H1 (cell line): ENCODE results near the gene STX12. TPM values are rescaled to one million over a fixed set of nuclear protein-coding genes. Genes with fewer than 3 reads are reported as not detected.

Experiments
- CEBPB ChIP-seq: IDR thresholded peaks from 2 replicates; pipeline ENCODE4 v1.6.1; 2012; ENCODE audit warnings: low read depth, low read length
- CTCF ChIP-seq, 3 experiments: IDR thresholded peaks; 1 replicate in 2 of 3; 2 replicates in 1 of 3; pipeline versions ENCODE4 v1.5.1 to v1.6.1; 2011; ENCODE audit warnings: low read length in 3 of 3, mild to moderate bottlenecking in 3 of 3, inconsistent platforms in 2 of 3, low read depth in 1 of 3, moderate library complexity in 1 of 3; ENCODE audit not compliant: insufficient read depth in 1 of 3; ENCODE audit errors: control extremely low read depth in 1 of 3
- E2F6 ChIP-seq: IDR thresholded peaks from 2 replicates; pipeline ENCODE4 v1.6.1; 2012; ENCODE audit warnings: inconsistent platforms
- EGR1 ChIP-seq: IDR thresholded peaks from 2 replicates; pipeline ENCODE4 v1.6.1; 2011; ENCODE audit warnings: low read depth, low read length, borderline replicate concordance
- EP300 ChIP-seq, 2 experiments: IDR thresholded peaks; 1 replicate in 1 of 2; 2 replicates in 1 of 2; pipeline ENCODE4 v1.6.1; 2011 to 2012; ENCODE audit warnings: low read depth in 2 of 2, low read length in 2 of 2, mild to moderate bottlenecking in 2 of 2, borderline replicate concordance in 1 of 2, inconsistent platforms in 1 of 2, moderate library complexity in 1 of 2
- HDAC6 ChIP-seq: IDR thresholded peaks from one replicate; pipeline ENCODE4 v1.7.1; 2012; ENCODE audit warnings: low read depth, mild to moderate bottlenecking, inconsistent platforms, low read length, moderate library complexity
- KDM4A ChIP-seq: IDR thresholded peaks from one replicate; pipeline ENCODE4 v1.7.1; 2012; ENCODE audit warnings: low read depth, mild to moderate bottlenecking, moderate library complexity, low read length, inconsistent platforms; ENCODE audit not compliant: severe bottlenecking
- SIRT6 ChIP-seq: IDR thresholded peaks from one replicate; pipeline ENCODE4 v1.7.1; 2012; ENCODE audit warnings: low read length, inconsistent platforms
- polyA plus RNA-seq, 7 experiments: library from polyadenylated mRNA; depleted of rRNA in 3 of 7; stranded (reverse) in 5 of 7; unstranded in 2 of 7; fragments of >200 nt in 5 of 7; fragments of 200-250 nt in 2 of 7; gene quantifications; 1 replicate in 5 of 7; 2 replicates in 1 of 7; 4 replicates in 1 of 7; pipeline versions ENCODE4 v1.2.1 to v1.2.3, GENCODE V29; 2011 to 2013; ENCODE audit warnings: missing spikeins in 2 of 7, mixed read lengths in 2 of 7
- total RNA-seq: library from RNA; stranded (reverse); fragmentation: NEBNext Ultra II Directional; extraction: Animal tissue kit (Norgen Biotek cat#: 25700); gene quantifications from 2 replicates; pipeline ENCODE4 v1.2.1, GENCODE V29; 2021

Gene STX12
- total and polyA plus RNA-seq, 2 of the 8 experiments (the other 6 are each of a cell fraction or from before 2014, with no cell fraction given): 3.7 to 11.0 TPM

- no peak for TF ChIP-seq CTCF (IDR thresholded peaks at IDR 0.05; ENCODE audit: control extremely low read depth in 1 of 3, insufficient read depth in 1 of 3, low read depth in 1 of 3, low read length in 3 of 3)
- TF ChIP-seq CEBPB: peak; percentile 26; the same call in 1 of the 2 replicates
- TF ChIP-seq HDAC6: no peak
- peak; percentile 84 for TF ChIP-seq KDM4A
- no peak for TF ChIP-seq E2F6
- no peak for TF ChIP-seq EP300 (IDR thresholded peaks at IDR 0.05; ENCODE audit: borderline replicate concordance in 1 of 2, low read depth in 2 of 2, low read length in 2 of 2)
- TF ChIP-seq SIRT6: no peak
- no peak for TF ChIP-seq EGR1
Observed at GRCh38 chr1:27772932-27773825, at the start of gene STX12 (continued).
